Cardiac muscle cell (in vitro differentiated cells and primary cell): ENCODE data around the gene EPHA6. TPM values are rescaled to one million over a fixed set of nuclear protein-coding genes. Genes with fewer than 3 reads are reported as not detected.

Source experiments
- DNase-seq, 2 donors: peaks; one replicate each; pipeline versions ENCODE4 v3.0.0 to v3.0.0-alpha.2; 2010 to 2017; ENCODE audit warnings: low read depth in 1 of 2, low spot score in 1 of 2
- H3K27ac ChIP-seq: fragments of 200-600 bp; sonication (generic); 2 replicates; pipeline ENCODE4 v1.5.1; 2016
- H3K27me3 ChIP-seq: fragments of 200-600 bp; sonication (generic); 2 replicates; pipeline ENCODE4 v1.6.0; 2016; ENCODE audit warnings: control low read depth
- H3K36me3 ChIP-seq: fragments of 200-600 bp; sonication (generic); 2 replicates; pipeline ENCODE4 v1.5.1; 2016; ENCODE audit warnings: control low read depth
- H3K4me1 ChIP-seq: fragments of 200-600 bp; sonication (generic); 2 replicates; pipeline ENCODE4 v1.8.1; 2017; ENCODE audit warnings: low read depth, mild to moderate bottlenecking, mixed run types
- H3K4me3 ChIP-seq: fragments of 200-600 bp; sonication (generic); 2 replicates; pipeline ENCODE4 v1.5.1; 2016; ENCODE audit warnings: mild to moderate bottlenecking
- H3K9me3 ChIP-seq: fragments of 200-600 bp; sonication (generic); 2 replicates; pipeline ENCODE4 v1.5.1; 2017; ENCODE audit warnings: low read depth, mild to moderate bottlenecking, control low read depth
- polyA plus RNA-seq: library from polyadenylated mRNA; unstranded; fragments of >200 nt; fragmentation: Nextera tagmentation; extraction: Ambion mirVana; gene quantifications from 2 replicates; pipeline ENCODE4 v1.2.1, GENCODE V29; 2016
- total RNA-seq: library from RNA; depleted of rRNA; stranded (reverse); fragments of >200 nt; gene quantifications from 2 replicates; pipeline ENCODE4 v1.2.3, GENCODE V29; 2016
- TF ChIP-seq, protein P1 (sequence below): IDR thresholded peaks from 2 replicates; pipeline ENCODE4 v1.5.1; 2012; ENCODE audit warnings: low read depth, mild to moderate bottlenecking, low read length

The EPHA6 gene
- total and polyA plus RNA-seq, 2 experiments from 2014 or later, result 0.15 TPM; not detected in 1

DNA sequence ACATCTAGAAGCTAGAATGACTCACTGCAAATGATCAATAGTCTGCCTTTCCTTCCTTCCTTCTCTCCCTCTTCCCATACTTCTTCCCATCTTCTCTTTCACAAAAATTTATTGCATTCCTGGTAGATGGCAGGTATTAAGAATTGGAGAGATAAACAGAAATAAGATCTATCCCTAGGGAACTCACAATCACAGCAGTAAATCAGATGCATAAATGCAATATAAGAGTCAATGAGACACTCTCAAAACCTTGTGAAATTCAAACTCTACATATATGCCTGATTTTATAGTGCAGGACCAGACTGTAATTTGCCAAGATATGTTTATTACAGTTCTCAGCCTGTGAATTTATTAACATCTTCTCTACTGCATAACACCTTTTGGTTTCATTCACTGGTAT, 871.9 kb downstream of the EPHA6 start:
- H3K27ac ChIP-seq, result no peak overlapping the region
- no peak for DNase-seq
- TF ChIP-seq, protein P1, sequence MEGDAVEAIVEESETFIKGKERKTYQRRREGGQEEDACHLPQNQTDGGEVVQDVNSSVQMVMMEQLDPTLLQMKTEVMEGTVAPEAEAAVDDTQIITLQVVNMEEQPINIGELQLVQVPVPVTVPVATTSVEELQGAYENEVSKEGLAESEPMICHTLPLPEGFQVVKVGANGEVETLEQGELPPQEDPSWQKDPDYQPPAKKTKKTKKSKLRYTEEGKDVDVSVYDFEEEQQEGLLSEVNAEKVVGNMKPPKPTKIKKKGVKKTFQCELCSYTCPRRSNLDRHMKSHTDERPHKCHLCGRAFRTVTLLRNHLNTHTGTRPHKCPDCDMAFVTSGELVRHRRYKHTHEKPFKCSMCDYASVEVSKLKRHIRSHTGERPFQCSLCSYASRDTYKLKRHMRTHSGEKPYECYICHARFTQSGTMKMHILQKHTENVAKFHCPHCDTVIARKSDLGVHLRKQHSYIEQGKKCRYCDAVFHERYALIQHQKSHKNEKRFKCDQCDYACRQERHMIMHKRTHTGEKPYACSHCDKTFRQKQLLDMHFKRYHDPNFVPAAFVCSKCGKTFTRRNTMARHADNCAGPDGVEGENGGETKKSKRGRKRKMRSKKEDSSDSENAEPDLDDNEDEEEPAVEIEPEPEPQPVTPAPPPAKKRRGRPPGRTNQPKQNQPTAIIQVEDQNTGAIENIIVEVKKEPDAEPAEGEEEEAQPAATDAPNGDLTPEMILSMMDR, result no peak
- H3K27me3 ChIP-seq, result no peaks in the 10 kb centered on the region
- no peaks in the 10 kb centered on the region for H3K4me1 ChIP-seq
- no peaks in the 10 kb centered on the region for H3K36me3 ChIP-seq
- no peak overlapping the region for H3K4me3 ChIP-seq
- H3K9me3 ChIP-seq, result no peaks in the 10 kb centered on the region

DNA sequence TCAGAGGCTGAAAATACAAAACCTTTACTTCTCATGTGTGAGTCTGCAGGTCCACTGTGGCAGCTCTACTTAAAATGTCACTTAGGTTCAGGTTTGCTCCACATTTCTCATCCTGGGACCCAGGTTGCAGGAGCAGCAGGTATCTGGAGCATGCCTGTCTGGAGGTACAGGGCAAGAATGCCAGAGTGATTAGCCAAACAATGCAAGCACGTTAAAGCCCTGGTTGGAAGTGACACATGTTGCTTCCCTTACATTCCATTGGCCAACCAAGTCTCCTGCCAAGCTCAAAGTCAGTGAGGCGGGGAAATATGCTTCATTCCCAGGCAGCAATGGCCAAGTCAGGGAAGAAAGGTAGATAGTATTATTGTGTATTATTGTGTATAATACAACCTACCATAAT, 873.3 kb downstream of the EPHA6 start:
- no peak overlapping the region for H3K27ac ChIP-seq
- H3K4me1 ChIP-seq, result no peaks in the 10 kb centered on the region
- DNase-seq, result no peak

DNA sequence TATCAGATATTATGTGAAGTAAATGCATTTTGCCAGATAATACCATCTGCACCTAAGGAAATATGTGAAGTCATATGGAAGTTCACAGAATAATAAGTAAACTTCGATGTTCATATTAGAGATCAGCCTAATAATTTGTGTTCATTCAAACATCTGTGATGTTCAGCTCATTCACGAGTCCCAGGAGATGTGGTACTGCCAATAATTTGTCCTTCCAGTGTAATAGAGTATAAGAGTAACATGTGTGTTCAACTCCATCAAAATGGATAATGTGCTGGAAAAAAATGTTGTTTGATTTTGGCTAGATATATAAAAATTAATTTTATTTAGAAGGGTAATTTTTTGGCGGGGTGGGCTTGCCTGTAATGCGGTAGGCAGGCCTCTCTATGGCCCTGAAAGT, 874.7 kb downstream of the EPHA6 start:
- Histone ChIP-seq H3K27me3 (no peaks in the 10 kb centered on the region), H3K4me3 (no peak overlapping the region), H3K27ac (no peak overlapping the region), H3K4me1 (no peaks in the 10 kb centered on the region), H3K36me3 (no peaks in the 10 kb centered on the region), H3K9me3 (no peaks in the 10 kb centered on the region)
- TF ChIP-seq, protein P1, result no peak
- DNase-seq, result no peak

More for the DNA sequence above, 873.3 kb downstream of the EPHA6 start:
- H3K27me3 ChIP-seq, result no peaks in the 10 kb centered on the region
- no peaks in the 10 kb centered on the region for H3K9me3 ChIP-seq
- no peak overlapping the region for H3K4me3 ChIP-seq
- TF ChIP-seq, protein P1, result no peak
- H3K36me3 ChIP-seq, result no peaks in the 10 kb centered on the region

DNA sequence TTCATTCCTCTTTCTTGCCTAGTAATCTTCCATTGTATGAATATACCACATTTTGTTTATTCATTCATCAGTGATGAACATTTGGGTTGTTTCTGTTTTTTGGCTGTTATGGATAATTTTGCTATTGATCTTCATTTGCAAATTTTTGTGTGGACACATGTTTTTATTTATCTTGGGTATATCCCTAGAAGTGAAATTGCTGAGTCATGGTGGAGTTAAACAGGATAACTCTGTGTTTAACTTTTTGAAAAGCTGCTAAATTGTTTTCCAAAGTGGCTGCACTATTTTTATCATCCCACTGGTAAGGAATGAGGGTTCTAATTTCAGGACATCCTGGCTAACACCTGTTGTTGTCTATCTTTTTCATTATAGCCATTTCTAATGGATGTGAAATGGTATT, 875.6 kb downstream of the EPHA6 start:
- TF ChIP-seq, protein P1, result no peak

DNA sequence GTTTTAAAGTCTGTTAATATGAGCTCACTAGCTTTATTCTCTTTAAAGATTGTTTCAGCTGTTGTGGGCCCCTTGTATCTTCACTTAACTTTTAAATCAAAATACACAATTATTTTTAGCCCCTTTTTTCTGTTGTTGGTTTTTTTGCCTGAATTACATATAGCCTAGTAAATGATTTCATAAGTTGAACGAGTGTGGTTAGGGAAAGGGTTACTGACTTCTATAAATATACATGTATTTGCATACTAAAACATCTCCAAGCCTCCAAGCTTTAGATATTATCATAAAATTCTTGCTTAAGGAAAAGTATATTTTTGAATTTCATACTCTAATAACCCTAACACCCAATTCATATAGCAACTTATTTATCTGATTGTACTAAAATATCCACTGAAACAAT, 877.0 kb downstream of the EPHA6 start:
- Histone ChIP-seq H3K4me1 (no peaks in the 10 kb centered on the region), H3K27me3 (no peaks in the 10 kb centered on the region), H3K4me3 (no peak overlapping the region), H3K36me3 (no peaks in the 10 kb centered on the region), H3K27ac (no peak overlapping the region), H3K9me3 (no peaks in the 10 kb centered on the region)
- TF ChIP-seq, protein P1, result no peak
- no peak for DNase-seq

More for the DNA sequence above, 875.6 kb downstream of the EPHA6 start:
- DNase-seq, result no peak
- H3K9me3 ChIP-seq, result no peaks in the 10 kb centered on the region
- no peak overlapping the region for H3K4me3 ChIP-seq
- H3K36me3 ChIP-seq, result no peaks in the 10 kb centered on the region
- H3K27ac ChIP-seq, result no peak overlapping the region
- no peaks in the 10 kb centered on the region for H3K27me3 ChIP-seq
- H3K4me1 ChIP-seq, result no peaks in the 10 kb centered on the region

DNA sequence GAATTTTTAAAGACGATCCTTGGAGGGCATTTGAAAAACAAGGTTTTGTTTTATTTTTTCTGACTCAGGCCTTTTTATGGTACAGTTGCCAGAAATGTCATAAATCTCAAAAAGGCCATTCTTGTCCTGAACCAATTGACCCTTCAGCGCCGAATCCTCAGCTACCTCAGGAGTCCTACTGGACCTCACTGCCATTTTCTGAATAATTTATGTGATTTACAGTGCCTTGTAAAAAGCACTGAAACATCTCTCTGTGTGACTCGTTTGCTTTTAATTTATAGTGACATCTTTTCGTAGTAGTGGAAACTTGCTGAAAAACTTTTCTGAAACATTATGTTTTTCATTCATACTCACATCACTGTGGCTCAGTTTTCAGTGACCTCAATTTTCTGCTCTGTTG, 878.0 kb downstream of the EPHA6 start:
- DNase-seq, result no peak
- no peak overlapping the region for H3K4me3 ChIP-seq
- H3K9me3 ChIP-seq, result no peaks in the 10 kb centered on the region
- TF ChIP-seq, protein P1, result no peak
- H3K4me1 ChIP-seq, result no peaks in the 10 kb centered on the region
- H3K27me3 ChIP-seq, result no peaks in the 10 kb centered on the region
- H3K27ac ChIP-seq, result no peak overlapping the region
- no peaks in the 10 kb centered on the region for H3K36me3 ChIP-seq
